BE2C (cell line): ENCODE measurements around the gene TGFBR3L.
A peak's percentile ranks its signal among the peaks of the same experiment; 100 is the strongest.

Experiments
- DNase-seq: peaks from one replicate; pipeline ENCODE4 v3.0.0-alpha.2; 2020
- H3K27me3 ChIP-seq: fragments of 250-450 bp; sonication (Bioruptor Pico); 2 replicates; pipeline ENCODE4 v1.5.1; 2020; ENCODE audit warnings: mild to moderate bottlenecking
- H3K36me3 ChIP-seq: fragments of 250-450 bp; sonication (Bioruptor Pico); 2 replicates; pipeline ENCODE4 v1.5.1; 2020; ENCODE audit warnings: mild to moderate bottlenecking
- H3K4me1 ChIP-seq: fragments of 250-450 bp; sonication (Bioruptor Pico); 2 replicates; pipeline ENCODE4 v1.5.1; 2020
- H3K4me3 ChIP-seq: 2 replicates; pipeline ENCODE4 v1.5.1; 2011; ENCODE audit warnings: low read depth, low read length
- H3K9me3 ChIP-seq: fragments of 250-450 bp; sonication (Bioruptor Pico); 2 replicates; pipeline ENCODE4 v1.5.1; 2020
- CTCF ChIP-seq: IDR thresholded peaks from 2 replicates; pipeline ENCODE4 v1.5.1; 2012; ENCODE audit warnings: mild to moderate bottlenecking, low read depth, low read length

TGFBR3L gene

GRCh38 chr19:7897292-7897691 lies 17.3 kb upstream of the TGFBR3L start:
- Histone ChIP-seq H3K27me3 (no peaks in the 10 kb centered on the region), H3K9me3 (no peaks in the 10 kb centered on the region), H3K36me3 (no peaks in the 10 kb centered on the region), H3K4me3 (no peak overlapping the region), H3K4me1 (no peaks in the 10 kb centered on the region)
- TF ChIP-seq CTCF = no peak
- DNase-seq = no peak

GRCh38 chr19:7898967-7899366 lies 15.7 kb upstream of the TGFBR3L start:
- no peak for TF ChIP-seq CTCF
- no peaks in the 10 kb centered on the region for H3K4me1 ChIP-seq
- H3K27me3 ChIP-seq = no peaks in the 10 kb centered on the region
- H3K36me3 ChIP-seq = no peaks in the 10 kb centered on the region
- H3K9me3 ChIP-seq = no peaks in the 10 kb centered on the region
- no peak for DNase-seq
- H3K4me3 ChIP-seq = no peak overlapping the region

- TF ChIP-seq CTCF = no peak
- Histone ChIP-seq H3K36me3 (no peaks in the 10 kb centered on the region), H3K27me3 (no peaks in the 10 kb centered on the region), H3K9me3 (no peaks in the 10 kb centered on the region), H3K4me3 (no peak overlapping the region), H3K4me1 (no peaks in the 10 kb centered on the region)
- DNase-seq = peak; percentile 7
These were observed 14.8 kb upstream of the TGFBR3L start for GRCh38 chr19:7899751-7900378.

GRCh38 chr19:7900401-7900870 lies 14.2 kb upstream of the TGFBR3L start:
- TF ChIP-seq CTCF = no peak
- no peak overlapping the region for H3K4me3 ChIP-seq
- no peaks in the 10 kb centered on the region for H3K4me1 ChIP-seq
- no peak for DNase-seq
- no peaks in the 10 kb centered on the region for H3K27me3 ChIP-seq
- H3K9me3 ChIP-seq = no peaks in the 10 kb centered on the region
- H3K36me3 ChIP-seq = no peaks in the 10 kb centered on the region

GRCh38 chr19:7900931-7901330 lies 13.7 kb upstream of the TGFBR3L start:
- Histone ChIP-seq H3K4me3 (no peak overlapping the region), H3K27me3 (no peaks in the 10 kb centered on the region), H3K9me3 (no peaks in the 10 kb centered on the region), H3K4me1 (no peaks in the 10 kb centered on the region), H3K36me3 (peaks cover 2% of the 10 kb centered on the region)
- TF ChIP-seq CTCF = no peak
- DNase-seq = no peak

GRCh38 chr19:7901337-7901736 lies 13.3 kb upstream of the TGFBR3L start:
- no peaks in the 10 kb centered on the region for H3K27me3 ChIP-seq
- H3K9me3 ChIP-seq = no peaks in the 10 kb centered on the region
- H3K4me1 ChIP-seq = no peaks in the 10 kb centered on the region
- no peak for TF ChIP-seq CTCF
- H3K4me3 ChIP-seq = no peak overlapping the region
- no peak for DNase-seq
- H3K36me3 ChIP-seq = peaks cover 5% of the 10 kb centered on the region
